ENCODE data around the gene PIM3.

GRCh38 chr22:49995361-49996118 lies 35.0 kb downstream of the PIM3 start:
- TF ChIP-seq MAX (IDR thresholded peaks at IDR 0.05) (no peak), TAF1 (conservative IDR thresholded peaks at IDR 0.05) (no peak), CTCF (IDR thresholded peaks at IDR 0.05; ENCODE audit: low read depth, low read length, missing input control) (no peak)
